ENCODE data around the gene DOK4.

Gene DOK4

DNA sequence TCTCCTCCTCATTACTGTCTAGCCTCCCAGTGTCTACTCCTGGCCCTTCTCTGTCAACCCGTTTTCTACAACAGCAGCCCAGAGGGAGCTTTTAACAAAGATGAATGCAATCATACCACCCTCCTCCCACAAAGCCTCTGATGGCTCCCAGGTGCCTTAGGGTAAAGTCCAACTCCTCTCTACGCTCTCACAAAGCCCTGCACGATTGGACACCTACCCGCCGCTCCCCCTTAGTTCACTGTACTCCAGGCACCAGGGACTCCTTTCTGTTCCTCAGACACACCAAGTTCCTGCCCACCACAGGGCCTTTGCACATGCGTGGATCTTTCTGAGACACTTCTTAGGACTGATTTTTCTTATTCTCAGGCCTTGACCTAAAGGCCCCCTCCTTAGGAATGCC is 32.6 kb upstream of the DOK4 start:
- no peak for DNase-seq

DNA sequence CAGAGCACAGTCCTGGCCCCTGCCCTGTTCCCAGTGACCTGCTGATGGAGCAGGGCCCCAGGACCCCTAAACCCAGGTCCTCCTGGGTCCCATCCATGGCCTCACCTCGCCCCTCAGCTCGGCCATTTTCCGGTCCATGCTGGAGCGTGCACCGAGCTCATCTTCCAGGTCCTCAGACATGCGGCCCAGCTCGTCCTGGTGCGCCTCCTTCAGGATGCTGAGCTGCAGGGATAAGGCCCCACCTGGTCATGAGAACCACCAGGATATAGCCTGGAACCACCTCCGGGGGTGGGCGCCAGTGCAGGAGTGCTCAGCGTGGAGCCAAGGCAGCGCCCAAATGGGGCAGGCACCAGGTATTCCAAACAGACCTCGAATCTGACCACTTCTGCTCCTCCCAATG is 32.2 kb upstream of the DOK4 start:
- no peak for DNase-seq

- no peak for DNase-seq
Measured at GRCh38 chr16:57517397-57518367, 31.4 kb upstream of the DOK4 start.

- DNase-seq, result no peak
Measured at GRCh38 chr16:57516773-57517172, 30.5 kb upstream of the DOK4 start.

GRCh38 chr16:57516176-57516725 is 30.0 kb upstream of the DOK4 start:
- no peak for DNase-seq

DNA sequence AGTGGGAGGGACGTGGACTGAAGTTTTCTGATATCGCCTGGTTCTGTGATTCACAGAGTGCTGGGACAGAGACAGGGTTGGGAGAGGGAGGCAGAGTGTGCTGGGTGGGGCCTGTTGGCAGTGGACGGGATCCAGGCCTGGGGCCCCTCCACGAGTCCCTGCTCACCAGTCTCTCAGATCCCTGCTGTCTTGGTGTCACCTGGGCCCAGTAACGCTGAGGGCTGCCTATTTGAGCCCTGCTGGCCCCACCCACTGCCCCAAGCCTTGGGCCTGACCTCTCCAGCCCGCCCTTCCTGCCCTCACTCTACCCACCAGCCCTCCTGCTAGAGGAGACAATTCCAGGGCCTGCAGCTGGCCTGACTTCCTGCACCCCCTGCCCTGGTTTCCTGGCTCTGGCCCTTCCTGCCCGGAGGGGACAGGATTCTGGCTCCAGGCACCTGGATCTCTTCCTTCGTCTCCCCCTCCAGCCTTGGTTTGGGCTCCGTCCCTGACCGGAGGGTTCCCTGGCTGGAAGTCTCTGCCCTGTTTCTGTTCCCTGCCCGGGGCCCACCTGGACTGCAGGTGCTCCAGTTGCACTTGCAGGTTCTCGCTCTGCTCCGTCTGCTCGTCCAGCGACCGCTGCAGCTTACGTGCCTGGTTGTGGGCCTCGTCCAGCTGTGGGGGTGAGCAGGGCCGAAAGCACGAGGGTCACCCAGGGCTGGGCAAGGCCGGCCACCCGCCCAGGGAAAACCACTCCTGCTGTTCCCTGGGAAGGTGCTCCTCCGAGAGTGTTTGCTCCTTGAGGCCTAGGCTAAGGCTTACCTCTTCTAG is 28.7 kb upstream of the DOK4 start:
- DNase-seq, result no peak

DNA sequence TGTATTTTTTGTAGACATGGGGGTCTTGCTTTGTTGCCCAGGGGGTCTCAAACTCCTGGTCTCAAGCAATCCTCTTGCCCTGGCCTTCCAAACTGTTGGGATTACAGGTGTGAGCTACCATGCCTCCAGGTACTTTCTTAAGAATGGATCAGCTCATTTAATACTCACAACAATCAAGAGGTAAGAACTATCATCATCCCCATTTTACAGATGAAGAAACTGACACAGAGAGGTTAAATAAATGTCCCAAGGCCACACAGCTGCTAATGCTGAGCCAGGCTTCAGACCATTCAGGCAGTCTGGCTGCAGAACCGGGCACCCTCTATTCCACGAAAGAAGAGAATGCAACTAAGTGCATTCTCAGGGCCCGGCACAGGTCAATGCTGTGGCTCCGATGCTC is 28.1 kb upstream of the DOK4 start:
- no peak for DNase-seq

- DNase-seq, result no peak
Measured at GRCh38 chr16:57513371-57514102, 27.2 kb upstream of the DOK4 start.

DNA sequence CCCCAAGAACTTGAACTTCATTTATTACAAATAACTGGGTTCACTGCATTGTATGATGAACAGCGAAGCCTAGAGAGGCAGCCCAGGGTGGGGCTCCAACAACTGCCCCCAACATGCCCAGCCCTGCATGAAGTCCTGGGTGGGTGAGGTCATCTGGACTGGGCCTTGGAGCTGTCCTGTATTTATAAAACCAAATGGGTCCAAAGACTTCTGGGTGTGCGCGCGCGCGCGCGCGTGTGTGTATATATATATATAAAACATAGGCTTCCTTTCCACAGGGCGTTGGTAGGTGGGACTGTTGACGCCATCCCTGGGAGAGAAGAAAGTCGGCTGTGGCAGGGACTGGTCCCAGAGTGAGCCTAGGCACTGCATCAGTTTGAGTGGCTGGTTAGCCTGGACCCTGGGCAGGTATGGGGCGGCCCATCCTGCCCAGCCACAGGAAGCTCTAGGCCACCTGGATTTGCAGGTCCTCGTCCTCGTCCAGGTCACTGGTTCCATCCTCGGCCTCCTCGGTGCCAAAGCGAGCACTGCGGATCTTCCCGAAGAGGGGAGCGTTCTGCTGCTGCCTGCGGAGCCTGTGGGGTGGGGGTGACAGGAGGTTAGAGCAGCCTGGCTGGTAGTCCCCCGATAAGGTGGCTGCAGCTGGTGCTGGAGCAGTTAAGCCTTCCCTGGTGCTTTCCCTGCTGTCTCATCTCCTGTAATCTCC is 26.2 kb upstream of the DOK4 start:
- no peak for DNase-seq

- DNase-seq, result no peak
Measured at GRCh38 chr16:57510016-57510871, 24.0 kb upstream of the DOK4 start.

- no peak for DNase-seq
Measured at GRCh38 chr16:57509231-57509923, 23.1 kb upstream of the DOK4 start.

- no peak for DNase-seq
Measured at GRCh38 chr16:57508035-57508425, 21.7 kb upstream of the DOK4 start.

- no peak for DNase-seq
Measured at GRCh38 chr16:57507136-57508034, 21.1 kb upstream of the DOK4 start.

DNA sequence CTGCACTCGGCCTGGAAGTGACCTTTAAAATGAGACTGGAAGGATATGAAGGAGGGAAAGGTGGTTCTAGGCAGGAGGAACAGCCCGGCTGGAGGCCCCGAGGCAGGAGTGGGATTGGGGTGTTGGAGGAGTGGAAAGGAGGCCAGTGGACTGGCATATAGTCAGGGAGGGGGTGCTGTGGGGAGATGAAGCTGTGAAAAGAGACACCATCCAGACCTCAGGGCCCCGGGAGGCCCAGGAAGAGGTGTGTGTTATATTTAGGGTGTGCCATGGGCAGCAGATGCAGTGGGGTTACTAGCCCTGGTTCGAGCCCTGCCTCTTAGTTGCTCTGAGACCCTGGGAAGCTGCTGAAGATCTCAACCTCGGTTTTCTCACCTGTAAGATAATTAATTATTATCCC is 18.9 kb upstream of the DOK4 start:
- no peak for DNase-seq

GRCh38 chr16:57504491-57504890 is 18.2 kb upstream of the DOK4 start:
- DNase-seq, result no peak

GRCh38 chr16:57504001-57504400 is 17.7 kb upstream of the DOK4 start:
- DNase-seq, result no peak

GRCh38 chr16:57503366-57503765 is 17.1 kb upstream of the DOK4 start:
- no peak for DNase-seq

DNA sequence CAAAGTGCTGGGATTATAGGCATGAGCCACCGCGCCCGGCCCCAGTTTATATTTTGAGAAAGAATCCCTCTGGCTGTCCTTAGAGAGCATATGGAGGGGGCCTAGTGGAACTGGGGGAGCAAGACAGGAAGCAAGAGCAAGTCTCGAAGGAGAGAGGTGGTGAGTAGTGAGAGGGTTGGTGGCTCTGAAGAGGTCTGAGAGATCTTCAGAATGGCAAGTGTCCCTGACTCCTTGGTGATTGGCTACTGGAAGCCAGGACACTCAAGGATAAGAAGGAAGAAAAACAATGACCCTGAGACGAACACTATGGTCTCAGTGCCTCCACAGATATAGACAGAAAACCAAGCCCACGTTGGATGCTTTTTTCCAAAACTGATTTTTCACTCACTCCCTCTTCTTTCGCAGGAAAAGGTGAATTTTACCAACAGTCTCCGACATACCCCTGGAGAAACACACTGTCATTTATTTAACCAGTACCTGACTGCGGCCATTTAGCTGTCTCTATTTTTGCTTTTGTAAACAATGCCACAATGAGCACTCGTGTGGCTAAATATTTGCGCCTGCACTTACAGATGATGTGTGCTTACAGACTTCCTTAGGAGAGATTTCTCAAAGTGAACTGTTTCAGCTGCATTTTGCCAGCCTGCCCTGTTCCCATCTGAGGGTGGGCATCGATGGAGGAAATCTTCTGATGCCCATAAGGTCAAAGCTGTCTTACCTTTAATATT is 15.9 kb upstream of the DOK4 start:
- DNase-seq, result no peak

DNA sequence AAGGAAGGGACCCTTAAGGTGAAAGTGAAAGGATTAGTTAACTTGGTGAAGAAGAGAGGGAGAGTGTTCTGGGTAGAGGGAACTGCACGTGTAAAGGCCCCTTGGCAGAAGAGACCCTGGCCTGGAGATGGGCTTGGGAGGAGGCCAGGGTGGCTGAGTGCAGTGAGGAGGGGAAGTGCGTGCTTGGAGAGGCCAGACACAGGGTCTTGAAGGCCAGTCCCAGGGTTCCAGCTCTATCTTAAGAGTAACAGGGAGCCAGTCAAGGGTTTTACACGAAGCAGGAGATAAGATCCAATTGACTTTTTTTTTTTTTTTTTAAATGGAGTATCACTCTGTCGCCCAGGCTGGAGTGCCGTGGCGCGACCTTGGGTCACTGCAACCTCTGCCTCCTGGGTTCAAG is 15.2 kb upstream of the DOK4 start:
- DNase-seq, result no peak
